ENCODE data around the gene ATCAY. TPM values are rescaled to one million over a fixed set of nuclear protein-coding genes. Genes with fewer than 3 reads are reported as not detected.

The ATCAY gene, protein sequence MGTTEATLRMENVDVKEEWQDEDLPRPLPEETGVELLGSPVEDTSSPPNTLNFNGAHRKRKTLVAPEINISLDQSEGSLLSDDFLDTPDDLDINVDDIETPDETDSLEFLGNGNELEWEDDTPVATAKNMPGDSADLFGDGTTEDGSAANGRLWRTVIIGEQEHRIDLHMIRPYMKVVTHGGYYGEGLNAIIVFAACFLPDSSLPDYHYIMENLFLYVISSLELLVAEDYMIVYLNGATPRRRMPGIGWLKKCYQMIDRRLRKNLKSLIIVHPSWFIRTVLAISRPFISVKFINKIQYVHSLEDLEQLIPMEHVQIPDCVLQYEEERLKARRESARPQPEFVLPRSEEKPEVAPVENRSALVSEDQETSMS
- total RNA-seq (2022) (not detected in 2 replicates), Bru-seq, nascent RNA (not detected), BruChase-seq, experiment 1, labeled RNA remaining after a 6-hour chase (not detected), BruChase-seq, experiment 2, labeled RNA remaining after a 2-hour chase (not detected)
- long read RNA-seq: 0 reads

DNA sequence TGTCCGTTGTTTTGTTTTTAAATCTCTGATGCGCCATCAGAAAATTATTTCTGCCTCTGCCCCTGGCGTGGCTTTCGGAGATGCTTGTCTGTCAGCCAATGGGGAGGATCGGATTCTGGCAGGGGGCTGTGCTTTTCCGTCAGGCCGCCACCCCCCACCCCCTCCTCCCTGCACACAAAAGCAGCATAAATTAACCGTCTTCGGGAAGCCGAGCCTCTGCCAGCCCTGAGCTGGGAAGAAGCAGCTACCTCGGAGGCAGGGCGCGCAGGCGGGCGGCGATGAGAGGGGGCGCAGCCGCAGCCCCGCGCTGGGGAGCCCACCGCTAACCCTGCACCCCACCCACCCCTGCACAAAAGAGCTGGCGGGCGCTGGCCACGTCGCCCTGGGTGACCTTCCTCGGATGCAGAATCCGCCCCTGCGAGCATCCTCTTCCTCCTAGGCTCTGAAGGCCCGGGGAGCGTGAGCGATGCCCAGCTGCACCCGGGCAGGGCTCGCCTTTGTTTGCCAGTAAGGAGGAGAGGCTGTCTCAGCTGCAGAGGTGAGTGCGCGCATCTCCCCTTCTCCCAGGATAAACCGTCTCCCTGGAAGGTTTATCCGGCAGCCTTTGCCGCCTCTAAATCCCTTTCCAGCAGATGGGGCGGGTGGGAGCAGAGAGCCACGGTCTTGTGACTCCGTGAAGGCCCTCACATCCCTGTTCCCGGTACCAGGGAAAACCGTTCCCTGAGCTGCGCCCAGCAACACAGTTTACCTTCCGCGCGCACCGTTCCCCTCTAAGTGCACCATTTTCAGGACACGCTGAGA is at the start of gene ATCAY:
Gene ATCAY, plus strand, starts transcription at position 215 of the 801 bp plus-strand sequence. CDS start 5,083 bp downstream, outside the sequence.
- intact Hi-C loops (cut with micrococcal nuclease): no loop called here
- Mint-ChIP-seq H3K4me3 (ENCODE audit: unreplicated experiment) (no peak within 1 kb of the TSS), H3K36me3 (ENCODE audit: insufficient read depth, unreplicated experiment) (no peaks in the 10 kb centered on the region), H3K9me3 (ENCODE audit: unreplicated experiment) (no peaks in the 10 kb centered on the region), H3K27ac (ENCODE audit: low read depth, unreplicated experiment) (no peak within 1 kb of the TSS), H3K27me3 (ENCODE audit: insufficient read depth, unreplicated experiment) (peaks cover 24% of the 10 kb centered on the region), H3K4me1 (ENCODE audit: insufficient read depth, unreplicated experiment) (no peaks in the 10 kb centered on the region)
- POLR2A ChIA-PET: interaction anchor here (0.7 kb wide), 1 partner anchor 102 kb away, joined by 3 read pairs; no protein-coding TSS in a partner anchor
- BruUV-seq (replicated peaks): no TSS peak
- DNase-seq (ENCODE audit: unreplicated experiment): no peak
- CTCF ChIA-PET: interaction anchor here (0.6 kb wide), 1 partner anchor 408 kb away, joined by 3 read pairs; no protein-coding TSS in a partner anchor
- TF ChIP-seq, protein P1, sequence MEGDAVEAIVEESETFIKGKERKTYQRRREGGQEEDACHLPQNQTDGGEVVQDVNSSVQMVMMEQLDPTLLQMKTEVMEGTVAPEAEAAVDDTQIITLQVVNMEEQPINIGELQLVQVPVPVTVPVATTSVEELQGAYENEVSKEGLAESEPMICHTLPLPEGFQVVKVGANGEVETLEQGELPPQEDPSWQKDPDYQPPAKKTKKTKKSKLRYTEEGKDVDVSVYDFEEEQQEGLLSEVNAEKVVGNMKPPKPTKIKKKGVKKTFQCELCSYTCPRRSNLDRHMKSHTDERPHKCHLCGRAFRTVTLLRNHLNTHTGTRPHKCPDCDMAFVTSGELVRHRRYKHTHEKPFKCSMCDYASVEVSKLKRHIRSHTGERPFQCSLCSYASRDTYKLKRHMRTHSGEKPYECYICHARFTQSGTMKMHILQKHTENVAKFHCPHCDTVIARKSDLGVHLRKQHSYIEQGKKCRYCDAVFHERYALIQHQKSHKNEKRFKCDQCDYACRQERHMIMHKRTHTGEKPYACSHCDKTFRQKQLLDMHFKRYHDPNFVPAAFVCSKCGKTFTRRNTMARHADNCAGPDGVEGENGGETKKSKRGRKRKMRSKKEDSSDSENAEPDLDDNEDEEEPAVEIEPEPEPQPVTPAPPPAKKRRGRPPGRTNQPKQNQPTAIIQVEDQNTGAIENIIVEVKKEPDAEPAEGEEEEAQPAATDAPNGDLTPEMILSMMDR (IDR thresholded peaks at IDR 0.05; ENCODE audit: unreplicated experiment): no peak

DNA sequence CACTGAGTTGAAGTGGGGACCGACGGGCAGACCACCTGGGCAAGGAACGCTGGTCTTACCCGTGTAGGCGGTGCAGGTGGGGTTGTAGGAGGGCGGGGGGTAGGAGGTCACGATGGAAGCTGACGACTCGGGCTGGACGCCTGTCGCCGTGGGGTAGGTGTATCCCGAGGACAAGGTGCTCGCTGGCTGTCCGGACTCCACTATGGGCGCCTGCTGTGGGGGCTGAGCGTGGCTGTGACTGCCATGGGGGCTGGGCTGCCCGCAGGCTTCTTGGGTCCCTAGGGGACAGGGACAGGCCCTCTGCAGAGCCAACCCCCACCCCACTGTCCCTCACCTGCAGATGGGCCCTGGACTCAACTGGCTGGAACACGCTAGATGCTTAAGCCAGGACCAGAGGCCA is 48.9 kb upstream of the ATCAY start:
- no TSS peak for BruUV-seq (replicated peaks)
- Mint-ChIP-seq H3K9me3 (ENCODE audit: unreplicated experiment) (no peaks in the 10 kb centered on the region), H3K36me3 (ENCODE audit: insufficient read depth, unreplicated experiment) (no peaks in the 10 kb centered on the region), H3K27me3 (ENCODE audit: insufficient read depth, unreplicated experiment) (no peaks in the 10 kb centered on the region), H3K27ac (ENCODE audit: low read depth, unreplicated experiment) (no peak overlapping the region), H3K4me1 (ENCODE audit: insufficient read depth, unreplicated experiment) (peaks cover 10% of the 10 kb centered on the region), H3K4me3 (ENCODE audit: unreplicated experiment) (no peak overlapping the region)
- DNase-seq (ENCODE audit: unreplicated experiment): no peak
- intact Hi-C loops (cut with micrococcal nuclease): no loop called here
- ChIA-PET CTCF (interaction anchor here (0.8 kb wide), 1 partner anchor 17 kb away, joined by 3 read pairs; no protein-coding TSS in a partner anchor), POLR2A (no interaction called here)
- TF ChIP-seq, protein P1 (IDR thresholded peaks at IDR 0.05; ENCODE audit: unreplicated experiment): no peak

DNA sequence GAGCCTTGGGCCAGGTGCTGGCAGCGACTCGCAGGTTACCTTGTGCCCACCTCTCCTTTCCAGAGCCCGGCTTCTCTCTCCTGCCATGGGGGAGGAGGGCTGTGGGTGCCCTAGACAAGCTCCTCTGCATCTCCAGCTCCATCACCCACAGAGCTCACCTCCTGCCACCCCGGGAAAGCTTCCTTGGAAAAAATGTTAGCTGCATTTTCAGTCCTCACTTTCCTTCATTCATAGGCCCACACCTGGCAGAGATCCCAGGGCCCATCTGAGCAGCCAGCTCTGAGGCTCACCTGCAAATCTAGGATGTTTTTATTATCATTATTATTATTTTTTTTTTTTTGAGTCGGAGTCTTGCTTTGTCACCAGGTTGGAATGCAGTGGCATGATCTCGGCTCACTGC is 48.5 kb upstream of the ATCAY start:
- no peak for DNase-seq (ENCODE audit: unreplicated experiment)
- POLR2A ChIA-PET: no interaction called here
- no peaks in the 10 kb centered on the region for H3K36me3 Mint-ChIP-seq (ENCODE audit: insufficient read depth, unreplicated experiment)

More for the DNA sequence above, 48.5 kb upstream of the ATCAY start:
- CTCF ChIA-PET: interaction anchor here (0.6 to 0.8 kb wide), 2 partner anchors 16 to 124 kb away, joined by 3 to 4 read pairs; partner anchors contain the start of gene TJP3
- H3K4me1 Mint-ChIP-seq (ENCODE audit: insufficient read depth, unreplicated experiment): peaks cover 10% of the 10 kb centered on the region
- H3K27ac Mint-ChIP-seq (ENCODE audit: low read depth, unreplicated experiment): no peak overlapping the region
- H3K27me3 Mint-ChIP-seq (ENCODE audit: insufficient read depth, unreplicated experiment): no peaks in the 10 kb centered on the region
- no peak overlapping the region for H3K4me3 Mint-ChIP-seq (ENCODE audit: unreplicated experiment)
- intact Hi-C loops (cut with micrococcal nuclease): no loop called here
- no peaks in the 10 kb centered on the region for H3K9me3 Mint-ChIP-seq (ENCODE audit: unreplicated experiment)
- no TSS peak for BruUV-seq (replicated peaks)
- TF ChIP-seq, protein P1 (IDR thresholded peaks at IDR 0.05; ENCODE audit: unreplicated experiment): no peak
